Germinal center (tissue), 1 donor: ENCODE data around the gene RTN3.
"Not testable (repeated sequence)": the region's sequence is repeated elsewhere in the genome, so short reads cannot be mapped to it uniquely, and the experiment has no call there.

Experiments
- DNase-seq: peaks from one replicate; pipeline ENCODE4 v3.0.0; 2012; ENCODE audit warnings: mixed read lengths, low spot score

Gene RTN3

DNA sequence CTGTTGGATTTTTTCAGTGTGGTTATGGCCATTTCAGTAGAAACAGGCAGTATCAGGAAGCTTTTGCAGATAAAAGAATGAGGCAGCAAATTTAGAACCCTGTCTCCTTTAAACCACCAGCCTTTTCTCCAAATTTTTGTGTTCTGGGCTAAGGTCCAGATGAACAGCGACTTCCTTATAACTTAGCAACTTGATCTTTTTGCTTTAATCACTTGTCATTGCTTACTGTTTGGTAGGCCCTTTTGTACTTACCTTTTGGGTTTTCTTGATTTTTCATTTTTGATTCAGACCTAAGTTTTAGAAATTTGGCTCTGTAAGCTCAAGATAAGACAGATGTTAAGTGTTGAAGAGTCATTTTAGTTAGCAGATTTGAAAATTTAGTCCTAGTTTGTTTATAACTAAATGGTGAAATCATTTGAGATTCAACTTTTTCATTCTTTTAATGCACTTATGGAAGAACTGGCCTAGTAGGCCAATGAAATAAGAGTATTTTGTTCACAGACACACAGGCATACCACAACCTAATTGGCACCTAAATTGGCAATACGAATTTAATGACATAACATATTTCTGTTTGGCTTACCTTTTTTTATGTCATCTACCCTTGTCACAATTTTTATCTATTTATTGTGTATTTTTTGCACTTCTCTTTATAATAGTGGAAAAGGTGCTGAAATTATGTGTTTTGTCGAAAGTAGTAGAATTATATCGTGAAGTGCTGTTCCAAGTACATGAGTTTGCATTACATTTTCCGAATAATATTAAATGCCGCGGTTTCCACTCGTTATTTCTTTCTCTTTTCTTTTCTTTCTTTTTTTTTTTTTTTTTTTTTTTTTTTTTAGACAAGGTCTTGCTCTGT lies 2.1 kb downstream of the RTN3 start:
- no peak for DNase-seq

GRCh38 chr11:63685158-63685721 lies 3.9 kb downstream of the RTN3 start:
- not testable (repeated sequence) for DNase-seq

DNA sequence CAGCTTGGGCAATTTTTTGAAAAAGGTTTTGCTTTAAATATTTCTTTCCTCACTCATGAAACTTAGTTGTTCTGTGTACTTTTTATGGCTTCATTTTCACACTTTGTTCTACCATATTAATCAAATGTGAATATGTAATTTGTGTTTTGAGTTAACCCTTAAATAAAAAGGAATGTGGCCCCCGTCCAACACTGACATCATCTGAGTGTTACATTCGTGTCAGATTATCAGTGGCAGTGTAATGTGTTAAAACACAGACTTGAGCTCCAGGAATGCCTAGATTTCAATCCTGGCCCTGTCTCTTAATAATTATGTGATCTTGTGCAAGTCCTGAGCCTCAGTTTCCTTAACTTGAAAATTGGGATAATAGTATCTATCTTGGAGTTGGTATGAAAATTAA lies 5.6 kb downstream of the RTN3 start:
- no peak for DNase-seq

DNA sequence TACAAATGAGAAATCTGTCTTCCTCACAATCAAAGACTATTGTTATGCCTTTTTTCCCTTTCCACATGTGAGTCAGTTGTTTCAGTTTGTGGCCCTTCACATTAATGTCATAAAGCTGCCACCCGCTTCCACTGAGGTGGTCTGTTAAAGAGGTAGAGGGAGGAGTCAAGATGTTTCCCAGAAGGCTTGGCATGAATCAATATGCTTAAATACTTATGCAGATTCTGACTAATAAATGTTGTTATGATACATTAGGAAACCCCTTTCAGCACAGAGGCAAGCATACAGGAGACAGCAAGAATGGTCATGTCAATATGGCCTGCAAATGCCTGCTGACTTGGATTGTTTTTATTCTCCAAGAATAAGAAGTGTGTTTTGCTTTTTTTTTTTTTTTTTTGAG lies 6.5 kb downstream of the RTN3 start:
- no peak for DNase-seq

GRCh38 chr11:63694596-63694995 lies 13.3 kb downstream of the RTN3 start:
- DNase-seq = no peak

GRCh38 chr11:63698976-63699733 lies 17.9 kb downstream of the RTN3 start:
- no peak for DNase-seq

DNA sequence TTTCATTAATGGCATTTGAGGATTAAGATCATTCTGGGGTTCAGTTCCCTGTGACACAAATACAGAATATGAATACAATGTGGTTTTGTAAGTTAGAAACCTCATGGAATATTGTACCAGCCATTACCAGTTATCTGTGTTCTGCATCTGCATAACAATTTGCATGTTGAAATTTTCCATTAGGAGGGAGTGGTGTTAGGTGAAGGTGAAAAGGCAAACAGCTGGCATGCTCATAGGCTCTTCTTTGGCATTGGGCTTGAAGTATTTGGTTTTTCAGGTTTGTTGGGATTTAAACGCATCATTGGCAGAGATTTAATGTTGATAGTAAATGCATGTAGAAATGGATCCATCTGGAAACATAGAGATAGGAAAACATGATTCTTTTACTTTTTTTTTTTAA lies 18.6 kb downstream of the RTN3 start:
- DNase-seq = no peak

DNA sequence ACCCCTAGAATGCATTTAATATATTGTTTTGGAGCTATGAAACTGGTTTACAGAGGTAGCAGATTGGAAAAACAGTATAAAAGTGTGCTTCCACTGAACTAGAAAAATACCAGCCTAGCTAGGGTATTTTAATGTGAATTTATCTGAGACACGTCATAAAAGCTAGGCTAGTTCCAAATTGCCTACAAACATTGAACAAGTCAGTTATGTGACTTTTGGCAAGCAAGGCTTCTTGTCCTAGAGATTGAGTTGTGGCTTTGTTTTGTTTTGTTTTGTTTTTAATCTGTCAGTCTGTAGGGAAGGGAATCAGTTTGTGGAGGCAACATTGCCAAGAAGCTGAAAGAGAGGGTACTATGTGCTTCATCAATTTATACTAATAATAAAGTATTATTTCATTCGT lies 24.2 kb downstream of the RTN3 start:
- DNase-seq = no peak

- DNase-seq = no peak
Observed at GRCh38 chr11:63708764-63709163, 27.5 kb downstream of the RTN3 start.

GRCh38 chr11:63709336-63709884 lies 28.1 kb downstream of the RTN3 start:
- no peak for DNase-seq

GRCh38 chr11:63710476-63711217 lies 29.3 kb downstream of the RTN3 start:
- no peak for DNase-seq

GRCh38 chr11:63711838-63712237 lies 30.5 kb downstream of the RTN3 start:
- DNase-seq = no peak

- DNase-seq = no peak
Observed at GRCh38 chr11:63713766-63714165, 32.5 kb downstream of the RTN3 start.

DNA sequence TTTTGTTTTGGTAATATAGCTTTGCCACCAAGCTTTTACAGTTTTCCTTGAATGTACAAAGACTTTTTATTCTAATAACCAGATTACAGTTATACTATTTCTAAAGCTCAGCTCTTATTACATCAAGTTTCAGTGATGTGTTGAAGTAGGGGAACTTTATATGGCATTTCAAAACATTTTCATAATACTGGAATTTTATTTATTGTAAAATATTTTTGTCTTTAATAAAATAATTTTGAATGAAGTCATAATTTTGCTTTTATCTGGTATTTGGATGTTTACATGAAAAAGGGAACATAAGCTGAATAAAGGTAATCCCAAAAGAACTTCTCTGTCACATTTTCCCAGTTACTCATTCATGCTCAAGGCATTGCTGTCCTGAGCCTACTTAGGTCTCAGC lies 34.7 kb downstream of the RTN3 start:
- DNase-seq = no peak

DNA sequence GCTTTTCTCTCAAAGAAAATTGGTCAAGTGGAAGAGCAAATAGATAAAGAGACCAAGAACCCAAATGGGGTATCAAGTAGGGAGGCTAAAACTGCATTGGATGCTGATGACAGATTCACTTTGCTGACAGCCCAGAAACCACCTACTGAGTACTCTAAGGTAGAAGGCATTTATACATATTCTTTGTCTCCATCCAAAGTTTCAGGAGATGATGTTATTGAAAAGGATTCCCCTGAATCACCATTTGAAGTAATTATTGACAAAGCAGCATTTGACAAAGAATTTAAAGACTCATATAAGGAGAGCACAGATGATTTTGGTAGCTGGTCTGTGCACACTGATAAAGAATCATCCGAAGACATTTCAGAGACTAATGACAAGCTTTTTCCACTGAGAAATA lies 37.7 kb downstream of the RTN3 start:
- DNase-seq = no peak

- no peak for DNase-seq
Observed at GRCh38 chr11:63719987-63720386, 38.7 kb downstream of the RTN3 start.

GRCh38 chr11:63720611-63721010 lies 39.3 kb downstream of the RTN3 start:
- no peak for DNase-seq

- no peak for DNase-seq
Observed at GRCh38 chr11:63729326-63729725, 48.0 kb downstream of the RTN3 start.

DNA sequence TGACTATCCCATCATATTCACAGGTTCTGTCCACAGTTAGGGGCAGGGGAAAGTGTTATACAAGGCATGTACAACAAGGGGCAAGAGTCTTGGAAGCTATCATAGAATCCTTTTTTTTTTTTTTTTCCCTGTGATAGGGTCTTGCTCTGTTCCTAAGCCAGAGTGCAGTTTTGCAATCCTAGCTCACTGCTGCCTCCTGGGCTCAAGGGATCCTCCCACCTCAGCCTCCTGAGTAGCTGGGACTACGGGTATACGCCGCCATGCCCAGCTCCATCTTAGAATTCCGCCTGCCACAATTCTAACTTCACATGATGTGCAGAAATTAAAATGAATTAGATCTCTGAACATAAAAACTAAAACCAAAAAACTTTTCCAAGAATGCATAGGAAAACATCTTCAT lies 55.6 kb downstream of the RTN3 start:
- DNase-seq = no peak

DNA sequence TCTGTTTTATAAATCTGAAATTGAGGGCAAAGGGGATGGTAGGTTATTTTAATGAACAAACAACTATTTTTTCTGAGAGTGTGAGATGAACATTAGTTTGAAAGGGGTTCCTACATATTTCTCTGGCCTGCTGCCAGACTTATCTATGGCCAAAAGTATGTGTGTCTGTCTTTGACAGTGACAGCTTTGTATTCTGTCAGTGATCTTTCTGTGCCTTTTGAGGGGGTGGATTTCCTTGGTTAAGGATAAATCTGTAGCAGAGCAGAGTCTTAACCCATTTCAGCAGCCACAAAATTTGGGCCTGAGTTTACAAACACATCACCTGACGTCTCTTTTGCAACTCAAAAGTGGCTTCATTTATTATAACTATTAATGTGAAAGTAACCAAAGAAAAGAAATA lies 56.4 kb downstream of the RTN3 start:
- no peak for DNase-seq

GRCh38 chr11:63738720-63739360 lies 57.5 kb downstream of the RTN3 start:
- DNase-seq = peak; percentile 38
